GM10847 (cell line): ENCODE data around the gene ZMIZ1.

Experiments
- POLR2A ChIP-seq: IDR thresholded peaks from 2 replicates; pipeline ENCODE4 v1.6.1; 2011; ENCODE audit not compliant: insufficient read length; ENCODE audit errors: extremely low read depth

The ZMIZ1 gene

DNA sequence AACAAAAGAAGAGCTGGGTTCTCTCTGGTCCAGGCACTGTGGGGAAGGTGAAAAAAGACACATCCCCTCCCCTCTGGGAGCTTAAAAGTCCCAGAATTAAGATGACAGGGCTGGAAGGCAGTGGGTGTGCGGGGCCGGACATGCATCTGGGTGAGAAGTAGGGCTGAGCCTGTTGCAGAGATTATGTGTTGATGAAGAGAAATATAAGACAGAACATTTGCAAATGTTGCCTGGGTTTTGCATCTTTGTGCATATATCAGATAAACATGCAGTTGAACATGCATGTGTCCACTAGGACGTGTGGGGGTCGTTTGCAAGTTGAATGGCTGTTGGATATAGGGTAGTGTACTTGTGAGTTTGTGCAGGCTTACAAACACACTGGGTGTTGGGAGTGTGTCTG is 184.2 kb downstream of the ZMIZ1 start:
- TF ChIP-seq POLR2A, result no peak

DNA sequence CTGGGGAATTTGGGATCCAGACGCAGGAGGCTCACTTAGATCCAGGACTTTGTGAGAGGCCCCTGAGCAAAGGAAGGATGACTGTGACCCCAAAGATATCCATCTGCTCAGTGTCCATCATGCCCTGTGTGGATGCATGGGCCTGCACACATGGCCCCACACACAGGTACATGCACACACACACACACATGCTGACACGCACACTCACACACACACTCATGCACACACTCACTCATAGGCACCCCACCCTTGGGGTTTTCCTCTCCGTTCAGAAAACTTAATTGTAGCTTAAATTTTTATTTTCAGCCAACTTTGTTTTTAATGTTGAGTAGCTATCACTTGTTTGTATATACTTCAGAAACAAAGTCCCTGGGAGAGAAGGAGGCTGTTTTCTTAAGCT is 184.9 kb downstream of the ZMIZ1 start:
- TF ChIP-seq POLR2A, result no peak

DNA sequence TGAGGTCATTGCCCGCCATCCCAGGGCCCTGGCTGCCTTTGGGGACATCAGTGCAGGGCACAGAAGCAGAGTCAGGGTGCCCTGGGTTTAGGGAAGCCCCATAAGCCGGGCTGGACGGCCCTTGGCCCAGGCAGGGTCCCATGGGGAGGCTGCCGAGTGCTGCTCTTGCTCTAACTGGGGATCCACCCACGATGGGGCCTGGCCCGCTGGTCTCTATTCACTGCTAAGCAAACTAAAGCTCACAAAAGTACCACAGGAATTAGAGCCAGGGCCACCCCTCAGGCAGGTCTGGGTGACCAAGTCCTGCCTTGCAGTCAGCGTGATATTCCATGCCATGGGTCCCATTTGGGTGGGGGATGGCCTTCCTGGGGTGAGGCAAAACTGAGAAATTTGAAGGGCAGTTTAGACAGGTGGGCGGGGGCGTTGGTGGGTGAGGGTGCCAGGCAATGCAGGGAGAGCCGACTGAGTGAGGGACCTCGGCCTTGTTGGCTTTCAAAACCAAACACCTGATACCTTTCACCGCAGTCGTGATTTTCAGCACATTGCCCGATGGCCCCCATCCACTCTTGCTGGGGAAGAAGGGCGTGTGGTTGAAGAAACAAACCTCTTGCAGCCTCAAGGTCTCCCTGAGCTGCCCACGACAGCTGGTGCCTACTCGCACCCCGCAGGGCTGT is 185.7 kb downstream of the ZMIZ1 start:
- no peak for TF ChIP-seq POLR2A

DNA sequence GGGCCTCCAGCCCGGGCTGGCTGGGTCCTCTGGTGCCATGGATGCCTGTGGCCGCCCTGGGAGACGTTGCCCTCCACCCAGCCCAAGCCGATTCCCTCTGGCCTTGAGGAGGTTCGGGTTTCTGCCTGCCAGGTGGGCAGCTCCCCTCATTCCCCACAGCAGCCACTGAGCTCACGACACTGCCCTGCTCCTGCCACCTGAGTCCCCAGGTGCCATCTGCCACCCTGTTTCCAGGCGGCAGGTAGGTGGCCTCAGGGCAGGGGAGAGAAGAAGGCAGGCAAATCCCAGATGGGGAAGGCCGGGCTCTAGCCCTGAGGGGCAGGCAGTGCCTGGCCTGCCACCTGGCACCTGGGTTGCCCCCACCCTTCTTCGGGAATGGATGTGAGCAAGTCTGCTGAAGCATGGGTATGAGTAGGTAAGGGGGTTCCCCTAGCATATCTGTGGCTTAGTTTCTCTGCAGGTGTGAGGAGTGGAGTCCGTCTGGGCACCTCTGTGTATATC is 186.3 kb downstream of the ZMIZ1 start:
- TF ChIP-seq POLR2A, result no peak

DNA sequence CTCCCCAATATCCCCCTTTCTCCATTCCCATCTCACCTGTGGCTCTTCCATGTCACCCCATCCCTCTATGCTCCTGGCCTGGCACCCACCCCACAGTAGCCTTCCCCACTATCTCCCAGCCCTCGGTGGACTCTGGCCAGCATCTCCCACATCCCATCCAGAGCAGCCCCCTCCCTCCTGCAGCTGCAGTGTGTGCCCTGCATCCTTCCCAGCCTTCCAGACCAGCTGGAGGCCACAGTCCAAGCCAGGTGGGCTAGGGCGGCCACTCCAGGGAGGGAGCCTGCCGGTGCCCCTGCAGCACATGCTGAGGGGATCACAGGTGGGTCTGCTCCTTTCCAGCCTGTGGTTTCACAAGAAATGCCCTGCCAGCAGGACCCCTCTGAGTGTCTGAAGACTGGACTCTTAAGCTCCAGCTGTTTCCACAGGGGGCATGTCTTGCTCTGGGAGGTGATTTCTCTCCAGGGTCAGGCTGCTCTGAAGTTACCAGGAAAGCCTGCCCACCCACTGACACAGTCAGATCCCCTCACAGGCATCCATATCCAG is 187.6 kb downstream of the ZMIZ1 start:
- TF ChIP-seq POLR2A, result no peak

DNA sequence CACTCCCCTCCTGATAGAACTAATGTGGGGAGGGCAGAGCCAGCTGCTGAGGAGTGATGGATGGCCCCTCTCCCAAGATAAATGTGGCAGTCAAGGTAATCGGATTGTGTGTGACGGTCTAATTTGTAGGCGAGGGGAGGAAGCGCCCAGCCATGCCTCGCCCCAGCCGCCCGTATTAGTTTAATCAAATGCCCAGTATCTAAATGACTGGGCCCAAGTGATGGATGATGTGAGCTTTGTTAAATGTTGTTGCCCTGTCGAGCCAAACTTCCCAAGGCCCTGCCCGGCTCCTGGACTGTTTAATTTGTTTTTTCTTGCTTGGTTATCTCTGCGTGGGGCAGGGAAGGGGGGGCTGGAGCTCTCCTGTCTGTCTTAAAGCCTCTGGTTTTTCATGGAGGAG is 190.1 kb downstream of the ZMIZ1 start:
- no peak for TF ChIP-seq POLR2A

DNA sequence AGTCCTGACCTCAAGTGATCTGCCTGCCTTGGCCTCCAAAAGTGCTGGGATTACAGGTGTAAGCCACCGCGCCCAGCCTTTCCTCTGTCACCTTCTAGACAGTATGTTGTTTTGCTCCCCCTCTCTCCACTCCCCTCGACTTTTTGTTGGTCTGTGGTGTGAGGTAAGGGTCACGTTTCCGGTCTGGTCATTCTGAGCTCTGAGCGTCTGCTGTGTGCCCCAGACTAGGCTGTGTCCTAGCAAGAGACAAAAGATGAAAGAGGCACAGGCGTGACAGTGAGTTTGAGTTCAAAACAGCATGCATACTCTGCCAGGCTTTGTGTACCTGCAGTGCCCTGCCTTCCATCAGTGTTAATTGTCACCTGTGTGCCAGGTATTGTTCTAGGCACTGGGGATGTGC is 191.1 kb downstream of the ZMIZ1 start:
- no peak for TF ChIP-seq POLR2A

DNA sequence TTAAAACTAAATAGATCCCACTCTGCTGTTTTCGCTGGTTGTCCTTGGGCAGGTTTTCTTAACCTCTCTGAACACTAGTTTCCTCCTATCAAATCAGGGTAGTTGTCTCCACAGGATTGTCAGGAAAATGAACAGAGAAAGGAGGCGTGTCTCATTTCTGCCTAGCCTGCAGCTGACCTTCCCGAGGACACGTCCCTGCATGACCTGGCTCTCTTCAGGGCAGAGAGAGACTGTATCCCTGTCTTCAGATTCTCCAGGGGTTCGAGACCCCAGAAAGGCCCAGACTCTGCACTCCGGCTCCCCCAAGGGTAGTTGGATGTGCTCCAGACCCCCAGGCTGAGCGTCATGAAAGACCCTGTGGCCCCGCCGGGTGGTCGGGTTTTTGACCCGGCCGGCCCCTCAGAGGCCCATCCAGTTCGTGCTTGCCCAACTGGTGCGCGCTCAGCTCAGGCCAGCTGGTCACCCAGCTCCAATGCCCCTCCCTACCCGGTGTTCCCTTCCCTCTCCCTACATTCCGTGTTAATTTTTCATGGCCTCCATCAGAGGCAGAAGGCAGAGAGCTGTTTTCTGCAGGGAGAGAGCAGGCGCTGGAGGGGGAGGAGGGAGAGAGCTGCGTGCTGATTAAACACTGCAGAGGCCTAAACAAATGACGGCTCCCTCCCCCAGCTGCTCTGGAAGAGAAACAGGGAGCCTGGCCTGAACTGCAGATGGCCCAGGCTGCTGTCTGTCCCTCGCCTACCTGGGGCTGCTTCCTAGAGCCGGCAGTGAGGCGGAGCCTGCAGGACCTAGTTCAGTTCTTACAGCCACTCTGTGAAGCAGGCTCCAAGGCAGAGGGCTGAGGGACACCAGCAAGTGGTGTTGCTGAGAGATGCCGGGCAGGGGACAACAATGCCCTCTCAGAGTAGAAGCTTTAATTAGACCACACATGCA is 192.3 kb downstream of the ZMIZ1 start:
- TF ChIP-seq POLR2A, result no peak

DNA sequence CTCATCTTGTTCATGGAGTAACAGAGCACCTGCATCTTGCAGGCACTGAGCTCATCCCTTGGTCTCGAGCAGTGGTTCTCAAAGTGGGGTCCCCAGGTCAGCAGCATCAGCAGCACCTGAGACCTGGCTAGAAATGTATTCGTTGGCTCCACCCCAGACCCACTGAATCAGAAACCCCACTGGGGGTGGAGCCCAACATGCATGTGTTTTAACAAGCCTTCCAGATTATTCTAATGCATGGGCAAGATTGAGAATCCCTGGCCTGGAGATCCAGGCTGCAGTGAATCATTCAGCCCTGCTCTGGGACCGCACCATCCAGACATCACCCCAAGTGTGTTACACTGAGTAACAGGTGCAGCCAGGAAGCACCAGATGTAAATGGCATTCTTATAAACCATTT is 193.4 kb downstream of the ZMIZ1 start:
- no peak for TF ChIP-seq POLR2A

DNA sequence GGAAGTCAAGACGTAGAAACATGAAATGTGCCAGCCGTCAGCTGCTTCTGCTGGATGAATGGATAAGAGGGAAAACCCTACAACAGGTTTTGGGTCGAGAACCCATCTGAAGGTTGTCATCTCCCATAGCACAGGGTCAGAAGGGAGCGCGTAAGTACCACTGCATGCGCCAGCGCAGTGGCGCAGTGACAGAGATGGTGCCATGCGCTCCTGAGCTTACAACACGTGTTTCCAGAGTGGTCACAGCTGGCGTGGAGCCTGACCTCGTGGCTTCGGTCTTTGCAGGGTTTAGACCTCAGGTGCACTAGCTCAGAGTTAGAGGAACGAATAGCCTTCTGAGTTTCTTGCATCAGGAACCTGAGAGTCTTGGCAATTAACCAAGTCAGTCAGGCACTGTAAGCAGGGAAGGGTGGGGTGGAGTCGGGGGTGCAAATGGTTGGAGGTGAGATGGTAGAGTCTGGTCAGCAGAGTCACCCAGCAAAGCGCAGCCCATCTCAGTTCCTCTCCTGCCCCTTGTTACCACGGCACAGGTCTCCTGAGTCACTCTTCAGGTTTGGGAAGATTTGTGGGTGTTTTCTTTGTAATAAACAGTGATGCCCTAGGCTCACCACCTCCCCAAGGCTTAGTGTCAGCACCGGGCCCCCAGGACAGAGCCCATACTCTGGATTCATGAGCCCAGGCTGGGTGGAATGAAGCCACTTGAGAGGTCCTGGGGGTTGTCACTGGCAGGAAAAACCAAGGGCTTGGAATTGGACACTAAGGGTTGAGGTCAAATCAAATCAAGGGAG is 194.4 kb downstream of the ZMIZ1 start:
- no peak for TF ChIP-seq POLR2A

DNA sequence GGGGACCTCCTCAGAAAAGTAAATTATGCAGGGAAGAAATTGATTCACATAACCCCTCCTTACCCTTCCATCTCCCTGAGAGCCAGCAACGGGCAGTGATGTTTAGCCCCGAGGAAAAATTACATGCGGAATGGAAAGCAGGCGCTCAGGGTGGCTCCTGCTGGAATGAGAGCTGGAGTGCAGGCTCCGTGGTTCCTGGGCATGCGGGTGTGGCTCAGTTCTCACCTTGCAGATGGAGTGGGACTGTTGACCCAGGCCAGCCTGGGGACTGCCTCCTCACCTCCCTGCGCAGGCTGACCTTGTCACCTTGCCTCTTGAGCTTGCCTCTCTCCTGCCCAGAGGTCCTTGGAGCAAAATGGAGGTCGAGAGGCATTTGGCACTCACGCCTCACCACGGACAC is 195.2 kb downstream of the ZMIZ1 start:
- no peak for TF ChIP-seq POLR2A

DNA sequence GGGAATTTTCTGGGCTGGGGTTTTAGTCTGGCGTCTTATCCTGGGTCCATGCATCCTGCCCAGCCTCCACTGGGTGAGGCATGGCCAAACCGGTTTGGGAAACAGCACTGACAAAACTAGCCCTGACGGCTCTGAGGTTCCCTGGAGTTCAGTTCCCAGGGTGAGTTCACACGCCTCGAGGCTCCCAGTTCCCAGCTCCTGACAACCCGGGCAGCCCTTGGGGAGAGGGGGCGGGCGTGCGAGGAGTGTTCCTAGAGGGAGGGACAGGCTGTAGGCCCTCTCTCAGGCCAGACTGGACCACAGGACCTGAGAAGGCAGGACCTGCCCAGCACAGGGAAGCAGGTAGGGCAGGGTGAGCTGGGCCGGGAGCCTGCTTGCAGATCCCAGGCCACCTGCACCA is 196.2 kb downstream of the ZMIZ1 start:
- TF ChIP-seq POLR2A, result no peak

DNA sequence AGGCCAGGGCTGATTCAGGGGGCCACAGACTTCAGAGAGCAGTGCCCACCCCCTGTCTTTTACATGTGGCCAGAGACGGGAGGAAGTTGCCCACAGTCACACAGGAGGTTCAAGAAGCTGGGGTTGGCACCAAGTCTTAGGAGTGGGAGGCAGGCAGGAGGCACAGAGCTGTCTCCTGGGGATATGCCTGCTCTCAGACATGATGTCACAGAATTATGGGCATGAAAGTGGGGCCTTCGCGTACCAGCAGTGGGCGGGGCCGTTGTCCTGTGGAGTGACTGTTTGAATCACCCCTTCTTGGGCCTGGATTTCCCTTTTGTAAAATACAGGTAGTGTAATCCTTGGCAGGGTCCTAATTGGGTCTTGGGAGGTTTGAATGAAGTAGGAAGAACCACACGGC is 197.3 kb downstream of the ZMIZ1 start:
- no peak for TF ChIP-seq POLR2A

DNA sequence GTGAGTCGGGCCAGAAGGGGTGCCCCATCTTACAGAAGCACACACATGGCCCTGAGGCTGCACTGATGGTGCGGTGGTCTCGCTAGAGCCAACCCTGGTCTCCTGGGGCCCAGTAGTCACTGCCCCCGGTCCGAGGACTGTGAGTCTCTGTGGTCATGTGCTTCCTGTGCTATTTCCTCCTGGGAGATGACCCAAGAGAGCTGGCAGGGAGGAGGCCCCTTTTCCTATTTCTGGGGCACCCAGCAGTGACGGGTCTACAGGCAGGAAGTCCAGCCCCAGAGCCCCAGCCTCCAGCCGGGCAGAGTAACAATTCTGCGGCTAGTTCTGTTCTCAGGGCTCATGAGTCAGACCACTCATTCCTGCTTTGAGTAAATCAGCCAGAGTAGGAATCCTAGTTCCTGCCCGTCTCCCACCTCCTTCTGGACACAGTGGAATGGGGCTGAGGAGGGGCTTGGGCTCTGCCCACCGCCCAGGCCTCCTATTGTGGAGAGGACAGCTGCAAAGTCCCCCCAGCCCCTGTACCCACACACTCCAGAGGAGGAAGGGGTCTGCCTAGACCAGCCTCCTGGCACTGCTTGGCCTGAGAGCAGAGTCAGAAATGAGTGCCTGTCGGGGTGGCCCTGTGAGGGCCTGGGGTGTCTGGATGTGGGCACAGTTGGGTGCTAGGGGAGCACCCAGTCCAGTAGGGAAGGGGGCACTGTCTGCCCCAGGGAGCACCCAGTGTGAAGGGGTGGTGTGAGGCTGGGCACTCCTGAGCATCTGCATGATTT is 198.0 kb downstream of the ZMIZ1 start:
- TF ChIP-seq POLR2A, result no peak
